Sigmoid colon (tissue), 7 donors: Measurements from ENCODE around the gene FAM131C. TPM values are rescaled to one million over a fixed set of nuclear protein-coding genes. Genes with fewer than 3 reads are reported as not detected.

Source experiments
- DNase-seq: peaks from one replicate; pipeline ENCODE4 v3.0.0-alpha.2; 2019
- H3K27ac ChIP-seq, 4 donors: fragments of 200-600 bp; sonication (generic); one replicate each; pipeline ENCODE4 v1.5.1; 2016 to 2019; ENCODE audit warnings: mild to moderate bottlenecking in 1 of 4
- H3K27me3 ChIP-seq, 3 donors: fragments of 200-600 bp; sonication (generic); one replicate each; pipeline ENCODE4 v1.5.1; 2019; ENCODE audit warnings: mild to moderate bottlenecking in 1 of 3
- H3K36me3 ChIP-seq, 4 donors: fragments of 200-600 bp; sonication (generic); one replicate each; pipeline ENCODE4 v1.5.1; 2016 to 2019
- H3K4me1 ChIP-seq, 4 donors: fragments of 200-600 bp; sonication (generic); one replicate each; pipeline ENCODE4 v1.5.1; 2017 to 2019
- H3K4me3 ChIP-seq, 4 donors: fragments of 200-600 bp; sonication (generic); one replicate each; pipeline ENCODE4 v1.5.1; 2017 to 2019; ENCODE audit warnings: mild to moderate bottlenecking in 2 of 4, moderate library complexity in 1 of 4
- H3K9me3 ChIP-seq, 4 donors: fragments of 200-600 bp in 3 of 4; sonication (generic) in 3 of 4; one replicate each; pipeline versions ENCODE4 v1.5.1 to v1.6.1; 2013 to 2019
- CTCF ChIP-seq, 4 experiments: fragments of 450-650 bp in 3 of 4; fragments of 200-600 bp in 1 of 4; IDR thresholded peaks; one replicate each; pipeline ENCODE4 v1.5.1; 2016 to 2019; ENCODE audit warnings: antibody characterized with exemption in 4 of 4, mild to moderate bottlenecking in 3 of 4, moderate library complexity in 2 of 4
- EP300 ChIP-seq, 4 donors: sonication (generic); formaldehyde crosslinking; IDR thresholded peaks; one replicate each; pipeline ENCODE4 v1.6.1; 2017; ENCODE audit warnings: antibody characterized with exemption in 4 of 4
- POLR2A ChIP-seq, 2 donors: fragments of 450-650 bp; IDR thresholded peaks; one replicate each; pipeline ENCODE4 v1.6.1; 2016; ENCODE audit warnings: antibody characterized with exemption in 2 of 2, mild to moderate bottlenecking in 2 of 2, moderate library complexity in 2 of 2
- POLR2AphosphoS5 ChIP-seq, 4 donors: sonication (generic); formaldehyde crosslinking; IDR thresholded peaks; one replicate each; pipeline ENCODE4 v1.6.1; 2017; ENCODE audit warnings: antibody characterized with exemption in 4 of 4
- WGBS, 2 donors: extraction: QIAGEN DNeasy Blood & Tissue Kit; methylation state at CpG; one replicate each; pipeline ENCODE4 v1.1.7; 2013; 5-methylcytosine and 5-hydroxymethylcytosine counted together
- intact Hi-C: fragments of 100-400 bp; cut with DNase I; formaldehyde crosslinking; loops from one replicate; pipeline ENCODE4 v1.15.1; 2023
- polyA plus RNA-seq, 3 donors: library from polyadenylated mRNA; stranded (reverse); fragments of 200-250 nt; gene quantifications; one replicate each; pipeline ENCODE4 v1.2.3, GENCODE V29; 2013
- total RNA-seq, 4 donors: library from RNA; depleted of rRNA; stranded (reverse); fragments of >200 nt; gene quantifications; one replicate each; pipeline ENCODE4 v1.1.0, GENCODE V29; 2016
- donor health status: healthy with polysubstance abuse.
- donor health status: Bipolar disorder and iron deficiency.
- donor health status: healthy.

FAM131C gene
- total and polyA plus RNA-seq, 7 donors, result 0.12 to 0.81 TPM; not detected in 5

- intact Hi-C loops, result no loop called here
- no peak for DNase-seq
- no peak overlapping the region for H3K27ac ChIP-seq
- no peaks in the 10 kb centered on the region for H3K36me3 ChIP-seq
- no peaks in the 10 kb centered on the region for H3K9me3 ChIP-seq
- H3K4me3 ChIP-seq, result no peak overlapping the region
- peaks cover 0 to 17% (median 8%) of the 10 kb centered on the region in 3 donors for H3K27me3 ChIP-seq
- WGBS, 2 donors, result 91% methylated on average over 9 of the region's 9 CpGs
- TF ChIP-seq EP300 (IDR thresholded peaks at IDR 0.05), result no peak
- TF ChIP-seq POLR2A (IDR thresholded peaks at IDR 0.05), result no peak
- TF ChIP-seq POLR2AphosphoS5 (IDR thresholded peaks at IDR 0.05), result no peak
- no peak for TF ChIP-seq CTCF (IDR thresholded peaks at IDR 0.05)
- peaks cover 0 to 36% (median 29%) of the 10 kb centered on the region in 4 donors for H3K4me1 ChIP-seq
Observed at GRCh38 chr1:16070640-16071355, 2.7 kb downstream of the FAM131C start.

DNA sequence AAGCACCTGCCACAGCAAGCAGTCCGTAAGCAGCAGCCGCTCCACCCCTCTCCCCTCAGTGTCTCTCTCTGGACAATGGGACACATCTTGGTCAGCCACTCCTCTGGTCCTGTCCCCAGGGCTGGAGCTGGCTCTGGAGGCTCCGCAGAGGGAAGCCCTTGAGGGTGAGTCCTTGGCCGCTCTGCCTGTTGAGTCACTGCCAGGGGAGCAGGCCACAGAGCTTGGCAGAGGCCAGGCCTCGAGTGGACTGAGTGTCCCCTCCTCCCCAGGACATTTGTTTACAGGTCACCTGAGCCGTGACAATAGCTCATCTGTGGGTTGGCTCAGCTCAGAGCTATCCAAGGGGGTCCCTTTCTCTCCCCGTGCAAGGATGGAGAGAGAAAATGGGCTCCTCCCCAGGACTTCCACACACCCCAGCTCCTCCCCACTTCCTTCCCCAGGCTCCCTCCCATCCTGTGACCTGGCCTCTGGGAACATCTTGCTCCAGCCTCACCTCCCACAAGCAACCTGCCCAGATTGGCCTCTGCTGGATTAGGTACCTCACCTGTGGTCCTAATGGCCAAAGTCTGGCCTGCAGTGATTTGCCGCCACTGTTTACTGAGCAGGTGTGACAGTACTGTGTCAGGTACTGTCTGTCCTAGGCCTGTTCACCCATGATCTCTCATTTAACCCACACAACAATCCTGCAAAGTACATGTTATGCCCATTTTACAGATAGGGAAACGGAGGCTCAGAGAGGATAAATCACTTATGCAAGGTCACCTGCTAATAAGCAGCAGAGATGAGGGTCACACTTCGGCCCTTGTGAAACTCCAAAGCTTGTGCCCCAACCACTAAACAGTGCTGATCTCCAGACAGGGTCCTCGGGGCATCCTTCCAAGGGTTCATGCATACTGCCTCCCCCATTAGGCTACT is 4.8 kb downstream of the FAM131C start:
- DNase-seq, result no peak
- intact Hi-C loops, result no loop called here
- peaks cover 0 to 16% (median 11%) of the 10 kb centered on the region in 4 donors for H3K4me1 ChIP-seq
- H3K27ac ChIP-seq, result no peak overlapping the region
- H3K9me3 ChIP-seq, result no peaks in the 10 kb centered on the region
- H3K36me3 ChIP-seq, result no peaks in the 10 kb centered on the region
- TF ChIP-seq POLR2A (IDR thresholded peaks at IDR 0.05) (no peak), CTCF (IDR thresholded peaks at IDR 0.05) (no peak), POLR2AphosphoS5 (IDR thresholded peaks at IDR 0.05) (no peak), EP300 (IDR thresholded peaks at IDR 0.05) (no peak)
- H3K4me3 ChIP-seq, result no peak overlapping the region
- peaks cover 0 to 10% (median 8%) of the 10 kb centered on the region in 3 donors for H3K27me3 ChIP-seq
- 70 to 79% methylated on average over 11 of the region's 11 CpGs for WGBS, 2 donors

GRCh38 chr1:16067933-16068332 is 5.5 kb downstream of the FAM131C start:
- H3K4me3 ChIP-seq, result no peak overlapping the region

More at GRCh38 chr1:16067933-16068332, 5.5 kb downstream of the FAM131C start:
- no peak for DNase-seq
- Histone ChIP-seq H3K4me1 (peaks cover 0 to 11% (median 5%) of the 10 kb centered on the region in 4 donors), H3K27ac (no peak overlapping the region), H3K27me3 (peaks cover 0 to 4% (median 4%) of the 10 kb centered on the region in 3 donors), H3K9me3 (no peaks in the 10 kb centered on the region), H3K36me3 (no peaks in the 10 kb centered on the region)
- TF ChIP-seq POLR2AphosphoS5 (IDR thresholded peaks at IDR 0.05) (no peak), POLR2A (IDR thresholded peaks at IDR 0.05) (no peak), CTCF (IDR thresholded peaks at IDR 0.05) (no peak), EP300 (IDR thresholded peaks at IDR 0.05) (no peak)
- 76% methylated on average over 13 of the region's 13 CpGs for WGBS, 2 donors
- intact Hi-C loops, result no loop called here
